ENCODE data around the gene UTP25.

Gene UTP25

GRCh38 chr1:209805341-209805781, 22.4 kb upstream of the UTP25 start:
- DNase-seq (ENCODE audit: insufficient read length, low spot score) (no peak), FAIRE-seq (no peak)

- DNase-seq (ENCODE audit: insufficient read length, low spot score) (peak; percentile 55), FAIRE-seq (no peak)
Measured at GRCh38 chr1:209805875-209806760, 21.7 kb upstream of the UTP25 start, which contains the start of gene IRF6. Gene IRF6 (minus strand): TSS chr1:209806142. CDS start chr1:209801413, 4,729 bp downstream.

- no peak for FAIRE-seq
- no peak for DNase-seq (ENCODE audit: insufficient read length, low spot score)
Measured at GRCh38 chr1:209807509-209807908, 20.3 kb upstream of the UTP25 start.

GRCh38 chr1:209808059-209808581, 19.7 kb upstream of the UTP25 start:
- peak; percentile 65 for DNase-seq (ENCODE audit: insufficient read length, low spot score)
- peak; percentile 66 for FAIRE-seq

- FAIRE-seq (no peak), DNase-seq (ENCODE audit: insufficient read length, low spot score) (no peak)
Measured at GRCh38 chr1:209809611-209810010, 18.2 kb upstream of the UTP25 start.

GRCh38 chr1:209810783-209811182, 17.0 kb upstream of the UTP25 start:
- no peak for FAIRE-seq
- DNase-seq (ENCODE audit: insufficient read length, low spot score) = no peak

- FAIRE-seq = no peak
- no peak for DNase-seq (ENCODE audit: insufficient read length, low spot score)
Measured at GRCh38 chr1:209813902-209814301, 13.9 kb upstream of the UTP25 start.

- DNase-seq (ENCODE audit: insufficient read length, low spot score) (no peak), FAIRE-seq (no peak)
Measured at GRCh38 chr1:209815490-209815889, 12.3 kb upstream of the UTP25 start.

- no peak for DNase-seq (ENCODE audit: insufficient read length, low spot score)
- no peak for FAIRE-seq
Measured at GRCh38 chr1:209815931-209816341, 11.8 kb upstream of the UTP25 start.

GRCh38 chr1:209816923-209817322, 10.8 kb upstream of the UTP25 start:
- no peak for DNase-seq (ENCODE audit: insufficient read length, low spot score)
- no peak for FAIRE-seq

GRCh38 chr1:209817691-209818090, 10.1 kb upstream of the UTP25 start:
- DNase-seq (ENCODE audit: insufficient read length, low spot score) (no peak), FAIRE-seq (no peak)

GRCh38 chr1:209819058-209819457, 8.7 kb upstream of the UTP25 start:
- DNase-seq (ENCODE audit: insufficient read length, low spot score) (no peak), FAIRE-seq (no peak)

- DNase-seq (ENCODE audit: insufficient read length, low spot score) = no peak
- no peak for FAIRE-seq
Measured at GRCh38 chr1:209820986-209821385, 6.8 kb upstream of the UTP25 start.

- no peak for FAIRE-seq
- no peak for DNase-seq (ENCODE audit: insufficient read length, low spot score)
Measured at GRCh38 chr1:209822706-209823105, 5.1 kb upstream of the UTP25 start.

- DNase-seq (ENCODE audit: insufficient read length, low spot score) = peak; percentile 61
- no peak for FAIRE-seq
Measured at GRCh38 chr1:209823143-209824041, 4.4 kb upstream of the UTP25 start.

- DNase-seq (ENCODE audit: insufficient read length, low spot score) (no peak), FAIRE-seq (no peak)
Measured at GRCh38 chr1:209825591-209826434, 2.0 kb upstream of the UTP25 start.

- FAIRE-seq = no peak
- DNase-seq (ENCODE audit: insufficient read length, low spot score) = no peak
Measured at GRCh38 chr1:209829716-209830115, 1.9 kb downstream of the UTP25 start.

- no peak for DNase-seq (ENCODE audit: insufficient read length, low spot score)
- no peak for FAIRE-seq
Measured at GRCh38 chr1:209830722-209831121, 3.0 kb downstream of the UTP25 start.

- no peak for FAIRE-seq
- no peak for DNase-seq (ENCODE audit: insufficient read length, low spot score)
Measured at GRCh38 chr1:209831615-209832014, 3.8 kb downstream of the UTP25 start.

- DNase-seq (ENCODE audit: insufficient read length, low spot score) = no peak
- no peak for FAIRE-seq
Measured at GRCh38 chr1:209835782-209836298, 8.1 kb downstream of the UTP25 start.

Measured in HTR-8/SVneo (cell line).